Measurements from ENCODE around the gene CLNK.

Gene CLNK

DNA sequence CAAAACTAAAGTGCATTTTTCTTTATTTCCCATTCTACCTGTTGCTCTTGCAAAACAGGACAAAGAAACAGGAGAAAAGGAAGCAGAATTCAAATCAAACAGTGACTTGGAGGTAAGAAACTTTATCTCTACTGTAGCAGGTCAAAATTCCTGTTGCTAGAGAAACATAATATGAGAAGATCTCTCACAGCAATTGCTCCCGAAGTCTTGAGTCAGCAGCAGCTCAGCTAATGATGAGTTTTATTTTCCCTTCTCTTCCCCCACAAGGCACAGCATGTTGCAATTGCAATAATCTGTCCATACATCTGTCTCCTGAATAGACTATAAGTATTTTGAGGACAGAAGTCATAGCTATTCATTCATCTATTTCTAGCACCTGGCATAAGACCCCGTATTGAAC, 112.7 kb downstream of the CLNK start:
- H3K36me3 ChIP-seq (ENCODE audit: insufficient read depth, insufficient read length, low read length), result no peaks in the 10 kb centered on the region
- no peak overlapping the region for H3K9ac ChIP-seq (ENCODE audit: insufficient read length, low read depth)
- H3K4me3 ChIP-seq (ENCODE audit: insufficient read length, low read depth), result no peak overlapping the region
- H3K9me3 ChIP-seq (ENCODE audit: insufficient read depth, low read length), result no peaks in the 10 kb centered on the region
- H3K4me1 ChIP-seq (ENCODE audit: insufficient read depth, insufficient read length), result peaks cover 4% of the 10 kb centered on the region
- TF ChIP-seq YY1 (IDR thresholded peaks at IDR 0.05; ENCODE audit: insufficient read depth, insufficient read length) (no peak), ZNF274 (IDR thresholded peaks at IDR 0.05; ENCODE audit: low read depth, low read length) (no peak), SUZ12 (IDR thresholded peaks at IDR 0.05; ENCODE audit: extremely low read depth, insufficient read depth, insufficient read length) (no peak)
- DNase-seq (ENCODE audit: low read depth, low spot score), result no peak
- H3K27me3 ChIP-seq (ENCODE audit: insufficient read depth, insufficient read length), result no peaks in the 10 kb centered on the region

DNA sequence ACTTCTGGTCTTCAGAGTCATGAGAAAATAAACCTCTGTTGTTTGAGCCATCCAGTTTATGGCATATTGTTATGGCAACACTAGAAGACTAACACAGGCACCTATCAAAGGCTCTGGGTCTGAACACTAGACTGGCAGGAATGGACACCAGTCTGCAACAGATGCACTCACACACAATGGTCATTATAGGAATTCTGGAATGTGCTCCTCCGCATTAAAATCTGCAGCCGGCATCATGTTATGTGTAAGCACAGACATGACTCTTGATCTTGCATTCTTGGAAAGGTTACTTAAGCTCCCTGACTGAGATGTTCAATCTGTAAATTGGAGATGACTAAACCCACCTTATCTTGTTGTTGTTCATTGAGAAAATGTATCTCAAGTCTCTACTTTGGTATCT, 115.1 kb downstream of the CLNK start:
- TF ChIP-seq ZNF274 (IDR thresholded peaks at IDR 0.05; ENCODE audit: low read depth, low read length), result no peak
- TF ChIP-seq YY1 (IDR thresholded peaks at IDR 0.05; ENCODE audit: insufficient read depth, insufficient read length), result no peak
- TF ChIP-seq SUZ12 (IDR thresholded peaks at IDR 0.05; ENCODE audit: extremely low read depth, insufficient read depth, insufficient read length), result no peak
- no peak for DNase-seq (ENCODE audit: low read depth, low spot score)
- H3K9ac ChIP-seq (ENCODE audit: insufficient read length, low read depth), result no peak overlapping the region
- H3K4me1 ChIP-seq (ENCODE audit: insufficient read depth, insufficient read length), result peaks cover 4% of the 10 kb centered on the region
- no peak overlapping the region for H3K4me3 ChIP-seq (ENCODE audit: insufficient read length, low read depth)
- H3K9me3 ChIP-seq (ENCODE audit: insufficient read depth, low read length), result no peaks in the 10 kb centered on the region
- no peaks in the 10 kb centered on the region for H3K36me3 ChIP-seq (ENCODE audit: insufficient read depth, insufficient read length, low read length)
- no peaks in the 10 kb centered on the region for H3K27me3 ChIP-seq (ENCODE audit: insufficient read depth, insufficient read length)

DNA sequence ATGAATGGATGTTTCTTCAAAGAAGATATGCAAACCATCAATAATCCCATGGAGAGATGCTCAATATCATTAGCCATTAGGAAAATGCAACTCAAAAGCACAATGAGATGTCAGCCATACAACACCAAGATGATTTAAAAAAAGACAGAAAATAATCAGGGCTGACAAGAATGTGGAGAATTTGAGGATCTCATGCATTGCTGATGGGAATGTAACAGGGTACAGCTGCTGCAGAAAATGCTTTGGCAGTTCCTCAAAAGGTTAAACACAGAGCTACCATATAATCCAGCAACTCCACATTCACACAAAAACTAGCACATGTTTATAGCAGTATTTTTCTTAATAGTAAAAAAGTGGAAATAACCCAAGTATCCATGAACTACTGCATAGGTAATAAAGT, 116.8 kb downstream of the CLNK start:
- no peaks in the 10 kb centered on the region for H3K9me3 ChIP-seq (ENCODE audit: insufficient read depth, low read length)
- H3K27me3 ChIP-seq (ENCODE audit: insufficient read depth, insufficient read length), result no peaks in the 10 kb centered on the region
- H3K36me3 ChIP-seq (ENCODE audit: insufficient read depth, insufficient read length, low read length), result no peaks in the 10 kb centered on the region
- H3K4me3 ChIP-seq (ENCODE audit: insufficient read length, low read depth), result no peak overlapping the region
- no peaks in the 10 kb centered on the region for H3K4me1 ChIP-seq (ENCODE audit: insufficient read depth, insufficient read length)
- DNase-seq (ENCODE audit: low read depth, low spot score), result no peak
- TF ChIP-seq YY1 (IDR thresholded peaks at IDR 0.05; ENCODE audit: insufficient read depth, insufficient read length) (no peak), ZNF274 (IDR thresholded peaks at IDR 0.05; ENCODE audit: low read depth, low read length) (no peak), SUZ12 (IDR thresholded peaks at IDR 0.05; ENCODE audit: extremely low read depth, insufficient read depth, insufficient read length) (no peak)
- no peak overlapping the region for H3K9ac ChIP-seq (ENCODE audit: insufficient read length, low read depth)

DNA sequence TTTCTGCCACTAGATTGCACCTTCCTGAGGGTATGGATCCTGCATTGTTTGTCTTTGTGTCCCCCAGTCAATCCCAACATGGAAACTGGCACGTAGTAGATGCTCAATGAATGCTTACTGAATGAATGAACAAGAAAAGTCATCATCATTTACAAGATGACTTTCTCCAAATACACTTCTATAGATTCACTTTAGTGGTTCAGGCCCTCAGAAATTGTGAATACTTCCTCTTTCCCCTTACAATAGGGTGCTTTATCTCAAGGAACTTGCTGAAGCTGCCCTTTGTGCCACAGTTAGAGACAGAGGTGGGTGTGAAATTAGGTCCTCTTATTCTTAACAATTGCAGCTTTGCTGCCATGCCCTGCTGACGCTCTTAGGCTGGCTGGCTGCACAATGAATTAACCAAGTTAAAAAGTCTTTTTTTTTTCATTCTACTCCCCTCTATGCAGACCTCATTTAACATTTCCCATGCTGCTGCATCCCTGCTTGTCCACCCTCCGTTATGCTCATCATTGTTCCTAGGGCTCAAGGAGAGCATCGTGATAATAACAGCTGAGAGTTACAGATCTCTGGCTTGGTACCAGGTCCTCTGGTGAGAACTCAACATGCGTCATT, 119.3 kb downstream of the CLNK start:
- Histone ChIP-seq H3K4me3 (ENCODE audit: insufficient read length, low read depth) (no peak overlapping the region), H3K4me1 (ENCODE audit: insufficient read depth, insufficient read length) (no peaks in the 10 kb centered on the region), H3K27me3 (ENCODE audit: insufficient read depth, insufficient read length) (no peaks in the 10 kb centered on the region), H3K36me3 (ENCODE audit: insufficient read depth, insufficient read length, low read length) (no peaks in the 10 kb centered on the region), H3K9ac (ENCODE audit: insufficient read length, low read depth) (no peak overlapping the region), H3K9me3 (ENCODE audit: insufficient read depth, low read length) (no peaks in the 10 kb centered on the region)
- TF ChIP-seq YY1 (IDR thresholded peaks at IDR 0.05; ENCODE audit: insufficient read depth, insufficient read length), result no peak
- no peak for TF ChIP-seq ZNF274 (IDR thresholded peaks at IDR 0.05; ENCODE audit: low read depth, low read length)
- no peak for TF ChIP-seq SUZ12 (IDR thresholded peaks at IDR 0.05; ENCODE audit: extremely low read depth, insufficient read depth, insufficient read length)
- no peak for DNase-seq (ENCODE audit: low read depth, low spot score)

DNA sequence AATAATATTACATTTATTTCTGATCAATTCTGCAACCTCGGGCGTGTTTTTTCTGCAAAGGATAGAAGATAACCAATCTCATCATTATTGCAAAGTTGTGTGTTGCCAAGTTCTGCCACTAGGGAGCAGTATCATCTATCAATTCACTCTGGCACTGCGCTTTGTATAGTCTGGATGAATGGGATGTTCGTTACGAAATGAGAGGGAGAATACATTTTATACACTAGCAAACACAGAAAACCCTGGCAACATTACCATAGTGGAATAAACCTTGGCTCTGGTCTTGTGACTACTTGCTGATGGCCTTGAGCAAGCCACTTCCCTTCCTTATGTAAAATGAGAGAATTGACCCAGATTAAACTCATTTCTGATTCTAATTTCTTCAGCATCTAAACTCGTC, 129.9 kb downstream of the CLNK start:
- TF ChIP-seq YY1 (IDR thresholded peaks at IDR 0.05; ENCODE audit: insufficient read depth, insufficient read length) (no peak), SUZ12 (IDR thresholded peaks at IDR 0.05; ENCODE audit: extremely low read depth, insufficient read depth, insufficient read length) (no peak), ZNF274 (IDR thresholded peaks at IDR 0.05; ENCODE audit: low read depth, low read length) (no peak)
- H3K36me3 ChIP-seq (ENCODE audit: insufficient read depth, insufficient read length, low read length), result no peaks in the 10 kb centered on the region
- no peak overlapping the region for H3K9ac ChIP-seq (ENCODE audit: insufficient read length, low read depth)
- H3K9me3 ChIP-seq (ENCODE audit: insufficient read depth, low read length), result no peaks in the 10 kb centered on the region
- H3K4me3 ChIP-seq (ENCODE audit: insufficient read length, low read depth), result no peak overlapping the region
- no peaks in the 10 kb centered on the region for H3K4me1 ChIP-seq (ENCODE audit: insufficient read depth, insufficient read length)
- no peaks in the 10 kb centered on the region for H3K27me3 ChIP-seq (ENCODE audit: insufficient read depth, insufficient read length)
- peak; percentile 48 for DNase-seq (ENCODE audit: low read depth, low spot score)

DNA sequence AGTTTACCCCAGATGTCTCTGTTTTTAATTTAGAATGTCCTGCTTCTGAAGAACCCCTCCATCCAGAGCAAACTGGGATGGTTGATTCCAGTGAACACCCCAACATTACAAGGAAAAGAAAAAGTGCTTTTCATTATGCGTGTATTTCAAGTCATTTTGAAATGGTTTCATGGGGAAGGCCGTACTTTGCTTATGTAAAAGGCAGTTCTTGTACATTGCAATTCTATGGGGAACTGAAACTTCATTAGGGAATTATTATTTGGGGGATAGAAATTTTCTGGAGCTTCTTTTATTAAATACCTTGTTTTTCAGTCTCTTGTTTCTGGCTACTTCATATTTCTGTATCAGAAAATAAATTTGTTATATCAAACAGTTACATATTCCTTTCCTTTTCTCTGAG, 130.4 kb downstream of the CLNK start:
- no peaks in the 10 kb centered on the region for H3K9me3 ChIP-seq (ENCODE audit: insufficient read depth, low read length)
- H3K36me3 ChIP-seq (ENCODE audit: insufficient read depth, insufficient read length, low read length), result no peaks in the 10 kb centered on the region
- H3K27me3 ChIP-seq (ENCODE audit: insufficient read depth, insufficient read length), result no peaks in the 10 kb centered on the region
- H3K9ac ChIP-seq (ENCODE audit: insufficient read length, low read depth), result no peak overlapping the region
- no peak for DNase-seq (ENCODE audit: low read depth, low spot score)
- H3K4me1 ChIP-seq (ENCODE audit: insufficient read depth, insufficient read length), result no peaks in the 10 kb centered on the region
- no peak for TF ChIP-seq YY1 (IDR thresholded peaks at IDR 0.05; ENCODE audit: insufficient read depth, insufficient read length)
- H3K4me3 ChIP-seq (ENCODE audit: insufficient read length, low read depth), result no peak overlapping the region

DNA sequence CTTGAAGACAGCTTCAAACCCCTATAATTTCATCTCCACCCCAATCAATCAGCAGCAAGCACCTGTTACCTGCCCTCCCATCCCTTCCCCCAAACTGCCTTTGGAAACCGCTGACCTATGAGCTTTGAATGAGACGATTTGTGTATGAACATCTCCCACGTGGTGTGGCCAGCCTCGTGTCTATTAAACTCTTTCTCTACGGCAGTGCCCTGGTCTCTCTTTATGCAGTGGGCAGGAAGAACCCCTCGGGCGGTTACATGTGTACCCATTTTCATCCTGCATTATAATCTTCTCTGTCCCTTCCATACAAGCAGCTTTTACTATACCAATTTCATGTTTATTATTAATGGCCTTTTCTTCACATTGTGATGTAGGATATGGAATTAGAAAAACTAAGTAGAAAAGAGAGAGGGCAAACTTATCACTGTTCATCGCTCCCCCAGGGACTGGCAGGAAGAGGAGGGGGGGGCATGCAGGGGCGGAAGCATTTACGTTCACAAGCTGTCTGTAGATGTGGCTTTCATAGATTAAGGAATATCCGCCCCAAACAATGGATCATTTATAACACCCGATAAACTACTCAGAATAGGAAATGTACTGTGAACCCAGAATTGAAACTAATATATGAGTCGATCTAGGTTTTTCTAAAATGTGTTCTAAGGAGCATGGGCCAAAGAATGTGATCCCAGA, 131.8 kb downstream of the CLNK start:
- no peaks in the 10 kb centered on the region for H3K9me3 ChIP-seq (ENCODE audit: insufficient read depth, low read length)
- TF ChIP-seq ZNF274 (IDR thresholded peaks at IDR 0.05; ENCODE audit: low read depth, low read length) (no peak), YY1 (IDR thresholded peaks at IDR 0.05; ENCODE audit: insufficient read depth, insufficient read length) (no peak), SUZ12 (IDR thresholded peaks at IDR 0.05; ENCODE audit: extremely low read depth, insufficient read depth, insufficient read length) (no peak)
- H3K27me3 ChIP-seq (ENCODE audit: insufficient read depth, insufficient read length), result no peaks in the 10 kb centered on the region
- no peak for DNase-seq (ENCODE audit: low read depth, low spot score)
- H3K9ac ChIP-seq (ENCODE audit: insufficient read length, low read depth), result no peak overlapping the region
- no peaks in the 10 kb centered on the region for H3K4me1 ChIP-seq (ENCODE audit: insufficient read depth, insufficient read length)
- no peaks in the 10 kb centered on the region for H3K36me3 ChIP-seq (ENCODE audit: insufficient read depth, insufficient read length, low read length)
- no peak overlapping the region for H3K4me3 ChIP-seq (ENCODE audit: insufficient read length, low read depth)
